ENCODE measurements around the gene CDS1. TPM values are rescaled to one million over a fixed set of nuclear protein-coding genes. Genes with fewer than 3 reads are reported as not detected.

The CDS1 gene
- total RNA-seq, 3 donors from 2014 or later (not counting 1 experiment from before 2014, with no cell fraction given): 0.14 TPM; not detected in 2

DNA sequence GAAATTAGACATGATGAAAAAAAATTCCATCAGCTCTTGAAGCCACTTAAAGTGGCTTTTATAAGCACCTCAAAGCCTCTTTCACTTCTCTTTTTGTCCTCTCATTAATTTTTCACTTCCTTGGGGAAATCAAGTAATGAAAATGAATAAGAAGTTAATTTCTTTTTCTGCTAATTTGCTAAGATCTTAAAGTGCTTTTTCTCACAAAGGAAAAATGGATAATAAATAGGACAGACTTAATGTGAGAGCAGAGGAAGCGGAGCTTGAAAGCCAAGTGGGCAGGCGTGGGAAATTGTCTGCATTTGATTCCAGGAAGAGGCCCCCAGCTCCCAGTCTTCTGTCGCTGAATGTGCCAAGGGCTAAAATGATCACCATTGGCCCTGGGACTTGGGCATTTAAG is 28.6 kb downstream of the CDS1 start:
- intact Hi-C loops (cut with micrococcal nuclease): no loop called here
- Histone ChIP-seq H3K27ac (ENCODE audit: low read length) (no peak overlapping the region), H3K9me3 (ENCODE audit: control insufficient read depth, insufficient read depth, low read length) (no peaks in the 10 kb centered on the region), H3K4me3 (ENCODE audit: low read length) (no peak overlapping the region), H3K4me1 (ENCODE audit: control insufficient read depth, insufficient read depth, low read length) (no peaks in the 10 kb centered on the region), H3K36me3 (ENCODE audit: control insufficient read depth, insufficient read depth, low read length) (no peaks in the 10 kb centered on the region), H3K27me3 (ENCODE audit: control insufficient read depth, insufficient read depth, low read length) (no peaks in the 10 kb centered on the region)
- Mint-ChIP-seq H3K4me3 (no peak overlapping the region), H3K27me3 (ENCODE audit: low read depth in 2 of 2) (no peaks in the 10 kb centered on the region), H3K4me1 (no peaks in the 10 kb centered on the region), H3K36me3 (no peaks in the 10 kb centered on the region), H3K27ac (no peak overlapping the region), H3K9me3 (peaks cover 3 to 5% of the 10 kb centered on the region in 2 donors)
- no peak for TF ChIP-seq CTCF (IDR thresholded peaks at IDR 0.05)
- ATAC-seq (no peak), DNase-seq (no peak)
- WGBS (ENCODE audit: insufficient coverage): 82% methylated on average over 3 of the region's 3 CpGs

DNA sequence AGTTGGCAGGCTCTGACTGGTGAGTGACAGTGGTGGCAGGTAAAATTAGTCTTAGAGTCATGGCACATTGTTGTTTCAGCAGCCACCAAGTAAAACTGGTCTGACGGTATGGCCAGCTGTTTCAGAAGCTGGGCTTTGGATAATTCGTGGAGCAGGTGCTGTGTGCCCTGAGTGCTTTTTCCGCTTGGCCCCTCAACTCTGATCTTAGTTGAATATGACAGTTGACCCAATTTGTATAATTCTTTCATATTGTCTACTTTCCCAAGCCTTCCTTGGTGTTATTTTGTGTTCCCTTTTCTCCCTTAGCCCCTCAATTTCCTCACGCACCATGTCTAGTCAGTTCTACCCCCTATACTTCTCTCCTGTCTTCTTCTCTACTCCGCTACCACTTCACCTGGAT is 32.0 kb downstream of the CDS1 start:
- Histone ChIP-seq H3K27ac (ENCODE audit: low read length) (no peak overlapping the region), H3K36me3 (ENCODE audit: control insufficient read depth, insufficient read depth, low read length) (no peaks in the 10 kb centered on the region), H3K4me1 (ENCODE audit: control insufficient read depth, insufficient read depth, low read length) (no peaks in the 10 kb centered on the region), H3K9me3 (ENCODE audit: control insufficient read depth, insufficient read depth, low read length) (no peaks in the 10 kb centered on the region), H3K27me3 (ENCODE audit: control insufficient read depth, insufficient read depth, low read length) (no peaks in the 10 kb centered on the region), H3K4me3 (ENCODE audit: low read length) (no peak overlapping the region)
- H3K4me1 Mint-ChIP-seq: no peaks in the 10 kb centered on the region
- no peak for ATAC-seq
- intact Hi-C loops (cut with micrococcal nuclease): no loop called here
- no peak overlapping the region for H3K27ac Mint-ChIP-seq
- no peak overlapping the region for H3K4me3 Mint-ChIP-seq
- WGBS (ENCODE audit: insufficient coverage): 90% methylated on average over 5 of the region's 5 CpGs
- no peak for TF ChIP-seq CTCF (IDR thresholded peaks at IDR 0.05)
- peaks cover 3% of the 10 kb centered on the region in 2 donors for H3K9me3 Mint-ChIP-seq
- no peak for DNase-seq
- H3K27me3 Mint-ChIP-seq (ENCODE audit: low read depth in 2 of 2): no peaks in the 10 kb centered on the region
- no peaks in the 10 kb centered on the region for H3K36me3 Mint-ChIP-seq

DNA sequence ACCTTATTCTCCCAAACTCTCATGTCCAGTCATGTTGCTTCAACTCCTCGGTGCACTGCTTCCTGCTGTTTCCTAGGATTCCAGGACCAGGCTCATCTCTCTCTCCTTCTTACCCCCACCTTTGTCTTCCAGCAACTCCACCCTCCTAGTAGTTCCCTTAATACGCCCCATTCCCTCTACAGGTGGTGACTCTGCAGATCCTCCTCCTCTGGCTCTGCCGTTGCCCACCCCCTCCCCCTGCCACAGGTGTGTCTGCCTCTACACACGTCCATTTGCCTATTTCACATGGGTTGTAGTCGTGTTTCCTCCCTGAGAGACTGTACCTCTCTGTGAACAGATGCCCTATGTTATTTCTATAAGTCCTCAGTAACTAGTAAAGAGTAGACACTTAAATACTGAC is 32.4 kb downstream of the CDS1 start:
- ATAC-seq: no peak

More for the DNA sequence above, 32.4 kb downstream of the CDS1 start:
- H3K4me1 Mint-ChIP-seq: no peaks in the 10 kb centered on the region
- Histone ChIP-seq H3K4me3 (ENCODE audit: low read length) (no peak overlapping the region), H3K4me1 (ENCODE audit: control insufficient read depth, insufficient read depth, low read length) (no peaks in the 10 kb centered on the region), H3K27ac (ENCODE audit: low read length) (no peak overlapping the region), H3K36me3 (ENCODE audit: control insufficient read depth, insufficient read depth, low read length) (no peaks in the 10 kb centered on the region), H3K9me3 (ENCODE audit: control insufficient read depth, insufficient read depth, low read length) (no peaks in the 10 kb centered on the region), H3K27me3 (ENCODE audit: control insufficient read depth, insufficient read depth, low read length) (no peaks in the 10 kb centered on the region)
- H3K27me3 Mint-ChIP-seq (ENCODE audit: low read depth in 2 of 2): no peaks in the 10 kb centered on the region
- no peak for TF ChIP-seq CTCF (IDR thresholded peaks at IDR 0.05)
- no peak overlapping the region for H3K27ac Mint-ChIP-seq
- 70% methylated on average over 5 of the region's 5 CpGs for WGBS (ENCODE audit: insufficient coverage)
- H3K36me3 Mint-ChIP-seq: no peaks in the 10 kb centered on the region
- no peak overlapping the region for H3K4me3 Mint-ChIP-seq
- peaks cover 3% of the 10 kb centered on the region in 2 donors for H3K9me3 Mint-ChIP-seq
- intact Hi-C loops (cut with micrococcal nuclease): no loop called here
- DNase-seq: no peak
